Left ventricle myocardium inferior (tissue), 1 donor: Measurements from ENCODE around the gene TOP2A. TPM values are rescaled to one million over a fixed set of nuclear protein-coding genes. Genes with fewer than 3 reads are reported as not detected.

ENCODE experiments used
- total RNA-seq: library from RNA; stranded (reverse); fragmentation: NEBNext Ultra II Directional; extraction: Animal tissue kit (Norgen Biotek cat#: 25700); gene quantifications from one replicate; pipeline ENCODE4 v1.2.1, GENCODE V29; 2021
- donor health status: DM: no; HTN: yes; CAD: no; lungs with severe emphysema.

TOP2A gene
- total RNA-seq, 1 donor from 2014 or later = 2.1 TPM

Other genes starting within 250 kb of the TOP2A start
- gene RAPGEFL1, start 240.4 kb downstream of the TOP2A start, total RNA-seq = 3.7 TPM
- 12.5 TPM for gene WIPF2, start 198.6 kb downstream of the TOP2A start, total RNA-seq
- 0.55 TPM for gene CDC6, start 130.0 kb downstream of the TOP2A start, total RNA-seq
- 17.1 TPM for gene RARA, start 108.7 kb downstream of the TOP2A start, total RNA-seq
- gene GJD3, start 53.2 kb downstream of the TOP2A start, total RNA-seq = 0.88 TPM
- 130 TPM for gene IGFBP4, start 25.6 kb upstream of the TOP2A start, total RNA-seq
- not detected for gene TNS4, start 83.7 kb upstream of the TOP2A start, total RNA-seq
- gene CCR7, start 147.6 kb upstream of the TOP2A start, total RNA-seq = not detected
- gene SMARCE1, start 229.9 kb upstream of the TOP2A start, total RNA-seq = 58.6 TPM
- 0.38 TPM for gene KRT222, start 247.3 kb upstream of the TOP2A start, total RNA-seq